ENCODE data around the gene TSPAN17.

TSPAN17 gene

GRCh38 chr5:176658817-176659511, 11.7 kb downstream of the TSPAN17 start:
- no peak for TF ChIP-seq CEBPB (IDR thresholded peaks at IDR 0.05)
- TF ChIP-seq USF1 (IDR thresholded peaks at IDR 0.05) = no peak
- TF ChIP-seq TEAD4 (IDR thresholded peaks at IDR 0.05) = no peak
- TF ChIP-seq EGR1 (IDR thresholded peaks at IDR 0.05) = no peak

DNA sequence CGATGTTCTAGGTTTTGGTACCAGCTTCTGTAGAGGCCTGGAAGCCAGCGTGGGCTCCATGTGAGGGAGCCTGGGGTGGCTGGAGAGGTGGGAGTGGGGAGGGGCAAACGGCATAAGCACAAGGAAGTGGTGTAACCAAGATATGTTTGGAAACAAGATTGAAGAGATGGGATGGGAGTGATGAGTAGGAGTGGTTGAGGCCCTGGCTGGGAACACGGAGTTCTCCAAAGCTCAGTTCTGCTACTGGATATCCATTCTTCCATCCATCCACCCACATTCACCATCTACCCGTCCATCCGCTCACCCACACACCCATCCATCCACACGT, 12.2 kb downstream of the TSPAN17 start:
- TF ChIP-seq TAF1 (IDR thresholded peaks at IDR 0.05; ENCODE audit: low read depth) = no peak
- TF ChIP-seq YY1 (IDR thresholded peaks at IDR 0.05; ENCODE audit: low read depth) = no peak
- no peak for TF ChIP-seq TCF12 (IDR thresholded peaks at IDR 0.05; ENCODE audit: low read depth)
- no peak for TF ChIP-seq REST (IDR thresholded peaks at IDR 0.05; ENCODE audit: low read depth)
- TF ChIP-seq USF1 (IDR thresholded peaks at IDR 0.05) = no peak
- TF ChIP-seq ZBTB7A (IDR thresholded peaks at IDR 0.05; ENCODE audit: low read depth) = no peak
- no peak for TF ChIP-seq RAD21 (IDR thresholded peaks at IDR 0.05; ENCODE audit: low read depth)
- TF ChIP-seq CREB1 (IDR thresholded peaks at IDR 0.05; ENCODE audit: low read depth) = no peak

- TF ChIP-seq USF1 (IDR thresholded peaks at IDR 0.05) (no peak), EP300 (IDR thresholded peaks at IDR 0.05; ENCODE audit: borderline replicate concordance) (no peak), TCF12 (IDR thresholded peaks at IDR 0.05; ENCODE audit: low read depth) (no peak), RAD21 (IDR thresholded peaks at IDR 0.05; ENCODE audit: low read depth) (no peak), REST (IDR thresholded peaks at IDR 0.05; ENCODE audit: low read depth) (no peak), MAX (IDR thresholded peaks at IDR 0.05) (no peak), NFIC (IDR thresholded peaks at IDR 0.05) (no peak), TAF1 (IDR thresholded peaks at IDR 0.05; ENCODE audit: low read depth) (no peak), EGR1 (IDR thresholded peaks at IDR 0.05) (no peak), YY1 (IDR thresholded peaks at IDR 0.05; ENCODE audit: low read depth) (no peak), ZBTB7A (IDR thresholded peaks at IDR 0.05; ENCODE audit: low read depth) (no peak), FOXM1 (IDR thresholded peaks at IDR 0.05; ENCODE audit: borderline replicate concordance, low read depth) (no peak), CEBPB (IDR thresholded peaks at IDR 0.05) (no peak), TEAD4 (IDR thresholded peaks at IDR 0.05) (no peak), CREB1 (IDR thresholded peaks at IDR 0.05; ENCODE audit: low read depth) (no peak)
These were observed 12.7 kb downstream of the TSPAN17 start for GRCh38 chr5:176659860-176660461.

GRCh38 chr5:176660530-176660859, 13.2 kb downstream of the TSPAN17 start:
- TF ChIP-seq YY1 (IDR thresholded peaks at IDR 0.05; ENCODE audit: low read depth) = no peak
- TF ChIP-seq TAF1 (IDR thresholded peaks at IDR 0.05; ENCODE audit: low read depth) = no peak
- TF ChIP-seq FOXM1 (IDR thresholded peaks at IDR 0.05; ENCODE audit: borderline replicate concordance, low read depth) = no peak
- TF ChIP-seq EP300 (IDR thresholded peaks at IDR 0.05; ENCODE audit: borderline replicate concordance) = no peak
- TF ChIP-seq TCF12 (IDR thresholded peaks at IDR 0.05; ENCODE audit: low read depth) = no peak
- TF ChIP-seq ZBTB7A (IDR thresholded peaks at IDR 0.05; ENCODE audit: low read depth) = no peak
- TF ChIP-seq CEBPB (IDR thresholded peaks at IDR 0.05) = no peak
- no peak for TF ChIP-seq TEAD4 (IDR thresholded peaks at IDR 0.05)
- TF ChIP-seq EGR1 (IDR thresholded peaks at IDR 0.05) = no peak
- TF ChIP-seq NFIC (IDR thresholded peaks at IDR 0.05) = no peak
- no peak for TF ChIP-seq USF1 (IDR thresholded peaks at IDR 0.05)
- TF ChIP-seq CREB1 (IDR thresholded peaks at IDR 0.05; ENCODE audit: low read depth) = no peak
- no peak for TF ChIP-seq REST (IDR thresholded peaks at IDR 0.05; ENCODE audit: low read depth)
- no peak for TF ChIP-seq RAD21 (IDR thresholded peaks at IDR 0.05; ENCODE audit: low read depth)
- TF ChIP-seq MAX (IDR thresholded peaks at IDR 0.05) = no peak

All from Ishikawa (cell line).